Endothelial cell (in vitro differentiated cells): ENCODE results near the gene NDUFAB1. TPM values are rescaled to one million over a fixed set of nuclear protein-coding genes. Genes with fewer than 3 reads are reported as not detected.
A peak's percentile ranks its signal among the peaks of the same experiment; 100 is the strongest.
"Not testable (repeated sequence)": the region's sequence is repeated elsewhere in the genome, so short reads cannot be mapped to it uniquely, and the experiment has no call there.

Experiments
- DNase-seq: peaks from one replicate; pipeline ENCODE4 v3.0.0; 2021; ENCODE audit warnings: low spot score
- H3K27ac Mint-ChIP-seq: one replicate; pipeline ENCODE4 v1.8.0; 2021; ENCODE audit warnings: mixed read lengths, inconsistent platforms; ENCODE audit not compliant: unreplicated experiment
- H3K27me3 Mint-ChIP-seq: one replicate; pipeline ENCODE4 v1.8.0; 2021; ENCODE audit warnings: mild to moderate bottlenecking, moderate library complexity, mixed read lengths, inconsistent platforms; ENCODE audit not compliant: unreplicated experiment
- H3K36me3 Mint-ChIP-seq: one replicate; pipeline ENCODE4 v1.8.0; 2021; ENCODE audit warnings: mild to moderate bottlenecking, low read depth, mixed read lengths, inconsistent platforms; ENCODE audit not compliant: unreplicated experiment
- H3K4me1 Mint-ChIP-seq: one replicate; pipeline ENCODE4 v1.8.0; 2021; ENCODE audit warnings: mild to moderate bottlenecking, mixed read lengths, inconsistent platforms; ENCODE audit not compliant: unreplicated experiment
- H3K4me3 Mint-ChIP-seq: one replicate; pipeline ENCODE4 v1.8.0; 2021; ENCODE audit warnings: mild to moderate bottlenecking, mixed read lengths, inconsistent platforms; ENCODE audit not compliant: unreplicated experiment
- H3K9me3 Mint-ChIP-seq: one replicate; pipeline ENCODE4 v1.8.0; 2021; ENCODE audit warnings: mixed read lengths, inconsistent platforms; ENCODE audit not compliant: unreplicated experiment
- CTCF ChIP-seq: fragments of 200-600 bp; sonication (generic); IDR thresholded peaks from one replicate; pipeline ENCODE4 v1.5.0; 2021; ENCODE audit warnings: antibody characterized with exemption; ENCODE audit not compliant: unreplicated experiment
- total RNA-seq: library from RNA; stranded (reverse); fragmentation: NEBNext Ultra II Directional; extraction: Animal tissue kit (Norgen Biotek cat#: 25700); gene quantifications from one replicate; pipeline ENCODE4 v1.2.1, GENCODE V29; 2021; ENCODE audit not compliant: unreplicated experiment

NDUFAB1 gene
- total RNA-seq, 1 donor from 2014 or later: 91.7 TPM

- H3K4me1 Mint-ChIP-seq: peaks cover 9% of the 10 kb centered on the region
- H3K9me3 Mint-ChIP-seq: no peaks in the 10 kb centered on the region
- no peak overlapping the region for H3K4me3 Mint-ChIP-seq
- peaks cover 7% of the 10 kb centered on the region for H3K36me3 Mint-ChIP-seq
- no peak overlapping the region for H3K27ac Mint-ChIP-seq
- TF ChIP-seq CTCF: no peak
- DNase-seq: no peak
- peaks cover 7% of the 10 kb centered on the region for H3K27me3 Mint-ChIP-seq
Observed at GRCh38 chr16:23635958-23636357, 39.8 kb upstream of the NDUFAB1 start.

- no peaks in the 10 kb centered on the region for H3K4me1 Mint-ChIP-seq
- no peak overlapping the region for H3K4me3 Mint-ChIP-seq
- H3K27me3 Mint-ChIP-seq: peaks cover 2% of the 10 kb centered on the region
- no peaks in the 10 kb centered on the region for H3K9me3 Mint-ChIP-seq
- TF ChIP-seq CTCF: no peak
- peaks cover 4% of the 10 kb centered on the region for H3K36me3 Mint-ChIP-seq
- H3K27ac Mint-ChIP-seq: no peak overlapping the region
- DNase-seq: no peak
Observed at GRCh38 chr16:23634461-23635036, 38.4 kb upstream of the NDUFAB1 start.

- H3K27ac Mint-ChIP-seq: peak overlapping the region; percentile 36
- not testable (repeated sequence) for H3K27me3 Mint-ChIP-seq, DNase-seq, H3K36me3 Mint-ChIP-seq, H3K4me1 Mint-ChIP-seq, H3K9me3 Mint-ChIP-seq, H3K4me3 Mint-ChIP-seq
Observed at GRCh38 chr16:23631874-23632273, 35.8 kb upstream of the NDUFAB1 start.

GRCh38 chr16:23629516-23629915 is 33.4 kb upstream of the NDUFAB1 start:
- no peaks in the 10 kb centered on the region for H3K27me3 Mint-ChIP-seq
- no peak for TF ChIP-seq CTCF
- no peak overlapping the region for H3K27ac Mint-ChIP-seq
- H3K36me3 Mint-ChIP-seq: peaks cover 7% of the 10 kb centered on the region
- H3K4me1 Mint-ChIP-seq: no peaks in the 10 kb centered on the region
- DNase-seq: no peak
- no peaks in the 10 kb centered on the region for H3K9me3 Mint-ChIP-seq
- H3K4me3 Mint-ChIP-seq: no peak overlapping the region

GRCh38 chr16:23624092-23624491 is 28.0 kb upstream of the NDUFAB1 start:
- H3K27me3 Mint-ChIP-seq: peaks cover 4% of the 10 kb centered on the region
- no peaks in the 10 kb centered on the region for H3K9me3 Mint-ChIP-seq
- DNase-seq: no peak
- peak overlapping the region; percentile 40 for H3K4me3 Mint-ChIP-seq
- no peak for TF ChIP-seq CTCF
- H3K36me3 Mint-ChIP-seq: peaks cover 28% of the 10 kb centered on the region
- H3K27ac Mint-ChIP-seq: no peak overlapping the region
- H3K4me1 Mint-ChIP-seq: no peaks in the 10 kb centered on the region
